CD4-positive, alpha-beta T cell treated with Interleukin-10 for 1 hour (primary cell): ENCODE results near the gene PIP4K2A.
A peak's percentile ranks its signal among the peaks of the same experiment; 100 is the strongest.
"Not testable (repeated sequence)": the region's sequence is repeated elsewhere in the genome, so short reads cannot be mapped to it uniquely, and the experiment has no call there.

Experiments used
- DNase-seq: peaks from one replicate; pipeline ENCODE4 v3.0.0-alpha.2; 2020

Gene PIP4K2A

DNA sequence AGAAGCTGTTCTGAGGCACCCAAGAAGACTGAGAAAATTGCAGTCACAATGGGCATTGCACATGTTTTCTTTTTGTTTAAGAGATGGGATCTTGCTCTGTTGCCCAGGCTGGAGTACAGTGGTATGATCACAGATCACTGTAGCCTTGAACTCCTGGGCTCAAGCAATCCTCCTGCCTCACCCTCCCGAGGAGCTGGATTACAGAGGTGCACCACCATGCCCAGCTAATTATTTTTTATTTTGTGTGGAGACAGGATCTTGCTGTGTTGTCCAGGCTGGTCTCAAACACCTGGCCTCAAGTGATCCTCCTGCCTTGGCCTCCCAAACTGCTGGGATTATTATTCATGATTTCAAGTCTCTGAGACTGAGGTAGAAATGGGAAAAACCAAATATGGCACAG lies 168.7 kb downstream of the PIP4K2A start:
- no peak for DNase-seq

DNA sequence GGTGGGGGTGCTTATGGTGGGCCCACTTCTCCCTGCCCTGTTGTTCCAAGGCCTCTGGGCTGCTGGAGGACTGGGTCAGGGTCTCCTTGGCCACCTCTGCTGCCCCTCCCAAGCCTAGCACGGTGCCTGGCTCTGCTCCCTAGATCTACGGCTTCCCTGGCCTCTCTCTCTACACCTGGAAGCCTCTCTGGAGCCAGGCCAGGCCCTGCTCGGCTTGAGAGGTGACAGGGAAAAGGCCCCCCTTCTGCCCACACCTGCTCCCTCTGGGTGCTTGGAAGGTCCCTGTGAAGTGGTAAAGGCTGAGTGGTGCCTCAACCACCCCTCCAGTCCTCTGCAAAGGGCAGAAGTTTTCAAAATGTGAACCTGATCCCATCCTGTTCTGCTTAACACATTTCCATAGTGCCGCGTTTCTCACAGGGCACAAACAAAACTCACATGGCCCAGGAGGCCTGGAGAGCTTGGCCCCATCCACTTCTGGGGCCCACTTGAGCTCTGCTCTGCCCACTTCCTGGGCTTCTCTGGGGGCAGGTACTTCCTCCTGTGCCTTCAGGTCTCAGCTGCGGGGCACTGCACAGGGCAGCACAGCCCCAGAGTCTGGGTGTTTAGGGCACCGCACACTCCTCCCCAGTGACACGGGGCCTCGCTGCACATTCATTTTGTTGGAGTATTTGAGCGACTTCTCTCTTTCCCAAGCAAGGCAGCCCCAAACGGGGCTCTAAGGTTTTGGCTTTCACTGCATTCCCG lies 169.9 kb downstream of the PIP4K2A start:
- no peak for DNase-seq

DNA sequence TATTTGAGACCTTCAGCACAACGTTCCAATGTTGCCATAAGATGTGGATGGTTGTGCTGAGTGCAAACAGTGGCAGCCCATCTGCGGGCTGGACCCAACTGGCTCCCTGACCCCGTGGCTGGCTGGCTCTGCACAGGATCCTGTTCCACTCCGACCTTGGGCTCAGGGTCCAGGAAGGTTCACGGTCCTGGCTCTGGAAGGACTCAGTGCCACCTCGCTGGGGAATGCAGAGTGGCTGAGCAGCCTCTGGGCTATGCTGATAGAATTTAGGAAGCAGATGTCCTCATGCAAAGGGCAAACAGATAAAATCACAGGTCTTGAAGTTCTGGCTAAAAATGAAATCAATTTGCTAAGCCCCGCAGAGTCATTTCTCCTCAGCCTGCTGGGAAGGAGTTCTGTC lies 171.6 kb downstream of the PIP4K2A start:
- no peak for DNase-seq

DNA sequence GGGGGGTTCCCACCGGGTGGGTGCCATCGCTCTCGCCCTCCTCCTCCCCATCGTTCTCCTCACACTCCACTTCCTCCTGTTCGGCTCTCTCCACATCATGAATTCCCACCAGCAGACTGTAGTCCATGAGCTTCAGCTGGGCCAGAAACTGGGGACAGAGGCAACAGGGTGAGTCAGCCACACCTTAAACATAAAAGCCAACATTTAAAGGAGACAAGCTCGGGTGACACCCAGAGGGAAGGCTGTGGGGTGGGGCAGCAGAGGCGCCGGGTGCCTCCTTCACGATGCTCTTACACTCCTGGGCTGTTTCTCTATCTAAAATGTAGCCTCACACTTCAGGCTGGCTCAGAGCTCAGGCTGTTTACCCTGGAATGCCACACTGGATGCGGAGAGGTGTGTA lies 172.5 kb downstream of the PIP4K2A start:
- DNase-seq: no peak

DNA sequence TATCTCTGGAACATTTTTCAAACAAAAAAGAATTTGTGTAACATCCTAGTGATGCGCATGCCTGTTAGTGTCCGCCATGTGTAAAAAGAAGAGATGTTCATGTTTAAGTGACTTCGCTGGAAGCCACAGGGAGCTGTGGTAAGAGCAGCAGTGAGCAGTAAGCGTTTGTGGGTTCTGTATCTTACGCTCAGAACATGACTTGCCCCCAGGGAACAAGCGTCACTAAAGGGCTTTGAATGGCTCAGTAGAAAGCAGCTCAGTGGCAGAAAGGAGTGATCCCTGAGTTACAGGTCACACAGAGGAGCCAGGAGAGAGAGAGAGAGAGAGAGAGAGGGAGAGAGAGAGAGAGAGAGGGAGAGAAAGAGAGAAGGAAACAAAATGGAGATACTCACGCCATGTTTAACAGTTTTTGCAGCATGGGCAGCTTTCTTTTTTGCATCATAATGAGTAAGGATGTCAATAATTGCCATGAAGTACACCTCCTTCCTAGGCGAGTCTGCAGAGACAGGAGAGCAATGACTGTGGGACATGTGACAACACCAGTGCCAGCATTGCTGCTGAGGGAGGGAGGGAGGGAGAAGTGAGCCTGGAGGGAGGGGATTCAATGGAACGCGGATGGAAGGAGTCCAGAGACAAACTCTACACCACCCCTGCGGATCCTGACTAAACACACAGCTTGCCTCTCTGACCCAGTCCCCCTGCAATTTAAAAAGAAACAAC lies 174.6 kb downstream of the PIP4K2A start:
- DNase-seq: no peak

DNA sequence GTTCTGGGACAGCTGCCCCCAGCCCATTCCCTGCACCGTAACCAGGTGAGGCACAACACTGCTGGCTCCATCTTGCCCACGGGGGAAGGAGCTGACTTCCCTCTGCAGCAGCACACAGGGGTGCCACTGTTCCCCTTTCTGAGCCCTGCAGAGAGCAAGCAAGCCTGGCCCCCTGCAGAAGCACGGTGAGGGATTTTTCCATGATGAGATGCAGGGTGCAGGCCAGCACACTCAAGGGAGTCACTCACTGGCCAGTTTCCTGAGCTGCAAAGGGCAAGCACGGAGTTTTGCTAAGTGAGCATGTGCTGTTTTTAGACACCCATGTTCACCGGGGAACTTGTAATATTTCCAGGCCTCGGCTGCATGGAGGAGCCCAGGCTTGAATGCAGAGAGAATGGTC lies 176.6 kb downstream of the PIP4K2A start:
- no peak for DNase-seq

DNA sequence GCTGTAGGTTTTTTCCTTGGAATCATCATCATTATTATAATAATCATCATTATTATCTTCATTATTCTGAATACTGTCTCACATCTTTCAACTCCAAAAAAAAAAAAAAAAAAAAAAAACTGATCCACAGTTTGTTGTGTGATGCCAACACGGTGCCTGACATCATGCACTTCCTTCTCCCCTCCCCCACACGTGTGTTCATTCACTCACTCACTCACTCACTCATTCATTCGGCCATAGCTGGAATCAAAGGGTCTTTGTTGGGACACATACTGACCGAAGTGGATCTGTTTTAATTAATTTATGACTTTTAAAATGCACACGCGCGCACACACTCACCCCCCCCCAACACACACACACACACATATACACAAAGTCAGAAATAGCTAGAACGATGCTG lies 177.8 kb downstream of the PIP4K2A start:
- no peak for DNase-seq

DNA sequence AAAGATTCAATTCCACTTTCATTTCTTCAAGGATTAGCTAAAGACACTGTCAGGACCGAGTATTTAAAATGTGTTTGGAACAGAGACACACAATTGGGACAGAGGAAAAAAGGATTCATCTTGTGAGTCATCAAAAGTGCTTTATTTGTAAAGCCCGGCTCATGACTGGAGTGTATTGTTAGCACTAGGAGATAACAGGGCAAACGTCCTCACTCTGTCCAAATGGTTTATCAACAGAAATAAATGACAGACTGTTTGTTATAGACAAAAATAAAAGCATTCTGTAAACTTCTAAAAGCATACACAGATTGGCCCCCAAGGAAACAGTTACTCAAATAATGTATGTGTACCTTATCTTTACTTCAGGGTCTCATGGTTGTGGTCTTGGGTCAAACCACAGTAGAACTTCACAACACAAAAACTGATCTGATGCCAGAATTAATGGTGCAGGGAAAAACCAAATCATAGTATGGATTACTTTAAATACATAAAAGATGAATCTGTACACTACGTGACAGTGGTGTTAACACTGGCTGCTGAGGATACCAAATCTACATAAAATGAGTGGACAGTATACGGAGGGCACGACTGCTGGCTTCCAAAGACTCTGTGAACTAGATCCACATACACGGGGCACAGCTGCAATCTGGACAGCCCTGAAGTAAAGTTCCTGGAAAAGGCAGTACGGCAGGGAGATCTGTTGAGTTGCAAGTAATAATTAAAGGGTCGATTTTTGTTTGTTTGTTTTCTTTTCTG lies 179.4 kb downstream of the PIP4K2A start:
- no peak for DNase-seq

DNA sequence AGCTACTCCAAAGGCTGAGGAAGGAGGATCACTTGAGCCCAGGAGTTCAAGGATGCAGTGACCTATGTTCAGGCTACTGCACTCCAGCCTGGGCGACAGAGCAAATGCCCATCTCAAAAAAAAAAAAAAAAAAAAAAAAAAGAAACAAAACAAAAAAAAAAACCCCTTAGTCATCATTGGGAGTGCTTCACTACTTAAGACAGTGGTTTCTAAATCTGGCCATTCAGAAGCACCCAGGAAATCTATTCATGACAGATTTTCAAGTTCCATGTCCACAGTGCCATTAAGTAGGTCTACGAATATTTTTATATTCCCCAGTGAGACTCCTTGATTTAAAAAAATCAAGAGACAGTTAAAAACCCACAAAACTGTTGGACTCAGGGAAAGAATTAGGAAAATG lies 182.9 kb downstream of the PIP4K2A start:
- no peak for DNase-seq

DNA sequence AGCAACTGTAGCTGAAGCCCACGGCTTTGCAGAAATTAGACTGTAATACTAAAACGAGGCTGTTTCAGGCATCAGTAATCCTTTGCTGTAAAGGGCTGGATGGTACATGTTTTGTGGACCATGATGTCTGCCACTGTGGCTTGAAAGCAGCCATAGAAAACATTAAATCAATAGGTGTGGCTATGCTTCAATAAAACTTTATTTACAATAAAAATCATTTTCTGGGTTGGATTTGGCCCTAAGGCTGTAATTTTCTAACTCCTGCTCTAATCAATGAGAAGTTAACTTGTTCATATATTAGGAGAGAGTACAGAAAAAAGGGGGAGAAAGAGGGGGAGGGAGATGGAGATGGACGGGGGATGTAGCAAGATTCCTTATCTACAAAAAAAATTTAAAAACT lies 183.4 kb downstream of the PIP4K2A start:
- DNase-seq: no peak

DNA sequence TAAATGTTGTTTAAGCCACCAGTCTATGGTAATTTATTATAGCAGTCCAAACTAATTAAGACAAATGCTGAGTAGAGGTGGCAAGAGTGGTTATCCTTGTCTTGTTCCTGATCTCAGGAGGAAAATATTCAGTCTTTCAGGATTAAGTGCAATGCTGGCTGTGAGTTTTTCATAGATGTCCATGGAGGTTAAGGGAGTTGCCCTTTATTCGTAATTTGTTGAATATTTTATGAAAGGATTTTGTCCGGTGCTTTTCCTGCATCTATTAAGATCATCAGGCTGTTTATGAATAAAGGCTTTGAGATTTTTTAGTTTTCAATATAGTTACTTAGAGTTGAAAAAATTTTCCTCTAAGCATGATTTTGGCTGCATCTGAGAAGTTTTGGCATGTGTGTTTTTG lies 186.9 kb downstream of the PIP4K2A start:
- DNase-seq: no peak

DNA sequence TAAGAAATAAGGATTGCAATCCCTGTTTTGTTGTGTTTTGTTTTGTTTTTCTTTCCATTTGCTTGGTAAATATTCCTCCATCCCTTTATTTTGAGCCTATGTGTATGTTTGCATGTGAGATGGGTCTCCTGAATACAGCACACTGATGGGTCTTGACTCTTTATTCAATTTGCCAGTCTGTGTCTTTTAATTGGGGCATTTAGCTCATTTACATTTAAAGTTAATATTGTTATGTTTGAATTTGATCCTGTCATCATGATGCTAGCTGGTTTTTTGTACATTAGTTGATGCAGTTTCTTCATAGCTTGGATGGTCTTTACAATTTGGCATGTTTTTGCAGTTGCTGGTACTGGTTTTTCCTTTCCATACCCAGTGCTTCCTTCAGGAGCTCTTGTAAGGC lies 190.0 kb downstream of the PIP4K2A start:
- DNase-seq: not testable (repeated sequence)

DNA sequence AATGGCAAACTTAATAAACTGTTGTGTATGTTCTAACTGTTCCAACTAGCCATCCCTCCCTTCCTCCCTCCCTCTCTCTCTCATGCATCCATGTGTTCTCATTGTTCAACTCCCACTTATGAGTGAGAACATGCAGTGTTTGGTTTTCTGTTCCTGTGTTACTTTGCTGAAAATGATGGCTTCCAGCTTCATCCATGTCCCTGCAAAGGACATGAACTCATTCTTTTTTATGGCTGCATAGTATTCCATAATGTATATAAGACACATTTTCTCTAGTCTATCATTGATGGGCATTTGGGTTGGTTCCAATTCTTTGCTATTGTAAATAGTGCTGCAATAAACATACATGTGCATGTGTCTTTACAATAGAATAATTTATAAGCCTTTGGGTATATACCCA lies 193.7 kb downstream of the PIP4K2A start:
- DNase-seq: not testable (repeated sequence)

DNA sequence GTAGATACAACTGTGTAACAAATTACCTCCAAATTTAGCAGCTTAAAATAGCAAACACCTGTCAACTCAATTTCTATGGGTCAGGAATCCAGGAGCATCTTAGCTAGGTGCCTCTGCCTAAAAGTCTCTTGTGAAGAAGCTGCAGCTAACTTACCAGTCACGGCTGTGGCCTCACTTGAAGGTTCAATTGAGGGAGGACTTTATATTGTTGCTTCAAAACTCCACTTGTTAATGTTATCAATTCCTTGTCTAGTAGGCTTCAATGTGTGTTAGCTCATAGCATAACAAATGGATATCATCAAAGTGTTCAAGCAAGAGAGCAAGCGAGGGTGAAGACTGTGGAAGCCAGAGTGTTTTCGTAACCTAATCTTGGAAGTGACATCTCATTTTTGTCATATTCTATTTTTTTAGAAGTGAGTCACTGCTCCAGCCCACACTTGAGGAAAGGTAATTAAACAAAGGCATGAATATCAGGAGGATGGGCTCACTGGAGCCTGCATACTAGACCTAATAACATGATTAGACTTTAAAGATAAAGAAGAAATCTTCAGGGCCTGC lies 196.1 kb downstream of the PIP4K2A start:
- DNase-seq: no peak

DNA sequence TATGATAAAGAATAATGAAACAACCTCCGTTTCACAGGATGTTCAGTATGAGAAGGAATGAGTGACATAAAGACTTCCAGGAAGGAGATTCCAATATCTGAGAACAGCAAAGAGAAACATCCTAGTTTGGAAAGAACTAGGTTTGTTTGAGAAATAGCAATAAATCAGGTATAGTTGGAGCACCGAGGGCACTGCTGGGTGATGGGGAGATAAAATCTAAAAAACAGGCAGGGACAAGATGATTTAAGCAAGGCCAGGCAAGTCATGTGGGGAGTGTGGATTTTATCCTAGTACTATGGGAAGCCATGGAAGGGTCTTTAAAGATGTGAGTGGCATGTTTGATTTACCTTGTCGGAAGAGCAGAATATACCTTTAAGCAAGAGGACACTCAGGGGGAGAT lies 199.4 kb downstream of the PIP4K2A start:
- no peak for DNase-seq

DNA sequence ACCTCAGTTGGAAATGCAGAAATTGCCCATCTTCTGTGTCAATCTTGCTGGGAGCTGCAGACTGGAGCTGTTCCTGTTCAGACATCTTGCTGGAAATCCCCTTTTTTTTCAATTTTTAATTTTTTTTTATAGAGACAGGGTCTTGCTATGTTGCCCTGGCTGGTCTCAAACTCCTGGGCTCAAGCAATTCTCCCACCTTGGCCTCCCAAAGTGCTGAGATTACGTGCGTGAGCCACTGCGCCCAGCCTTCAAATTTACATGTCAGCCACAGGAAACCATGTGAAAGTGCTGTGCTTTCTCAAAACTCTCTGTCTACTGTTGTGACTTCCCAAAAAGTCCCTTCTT lies 200.0 kb downstream of the PIP4K2A start:
- DNase-seq: not testable (repeated sequence)

DNA sequence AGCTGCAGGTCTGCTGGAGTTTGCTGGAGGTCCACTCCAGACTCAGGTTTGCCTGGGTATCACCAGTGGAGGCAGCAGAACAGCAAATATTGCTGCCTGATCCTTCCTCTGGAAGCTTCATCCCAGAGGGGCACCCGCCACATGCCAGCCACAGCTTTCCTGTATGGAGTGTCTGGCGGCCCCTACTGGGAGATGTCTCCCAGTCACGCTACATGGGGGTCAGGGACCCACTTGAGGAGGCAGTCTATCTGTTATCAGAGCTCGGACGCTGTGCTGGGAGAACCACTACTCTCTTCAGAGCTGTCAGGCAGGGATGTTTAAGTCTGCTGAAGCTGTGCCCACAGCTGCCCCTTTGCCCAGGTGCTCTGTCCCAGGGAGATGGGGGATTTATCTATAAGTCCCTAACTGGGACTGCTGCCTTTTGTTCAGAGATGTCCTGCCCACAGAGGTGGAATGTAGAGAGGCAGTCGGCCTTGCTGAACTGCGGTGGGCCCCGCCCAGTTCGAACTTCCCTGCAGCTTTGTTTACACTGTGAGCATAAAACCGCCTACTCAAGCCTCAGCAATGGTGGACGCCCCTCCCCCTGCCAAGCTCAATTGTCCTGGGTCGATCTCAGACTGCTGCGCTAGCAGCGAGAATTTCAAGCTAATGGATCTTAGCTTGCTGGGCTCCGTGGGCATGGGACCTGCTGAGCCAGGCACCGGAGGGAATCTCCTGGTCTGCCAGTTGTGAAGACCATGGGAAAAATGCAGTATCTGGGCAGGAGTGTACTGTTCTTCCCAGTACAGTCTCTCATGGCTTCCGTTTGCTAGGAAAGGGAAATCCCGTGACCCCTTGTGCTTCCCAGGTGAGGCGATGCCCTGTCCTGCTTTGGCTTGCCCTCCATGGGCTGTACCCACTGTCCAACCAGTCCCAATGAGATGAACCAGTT lies 200.6 kb downstream of the PIP4K2A start:
- DNase-seq: not testable (repeated sequence)

DNA sequence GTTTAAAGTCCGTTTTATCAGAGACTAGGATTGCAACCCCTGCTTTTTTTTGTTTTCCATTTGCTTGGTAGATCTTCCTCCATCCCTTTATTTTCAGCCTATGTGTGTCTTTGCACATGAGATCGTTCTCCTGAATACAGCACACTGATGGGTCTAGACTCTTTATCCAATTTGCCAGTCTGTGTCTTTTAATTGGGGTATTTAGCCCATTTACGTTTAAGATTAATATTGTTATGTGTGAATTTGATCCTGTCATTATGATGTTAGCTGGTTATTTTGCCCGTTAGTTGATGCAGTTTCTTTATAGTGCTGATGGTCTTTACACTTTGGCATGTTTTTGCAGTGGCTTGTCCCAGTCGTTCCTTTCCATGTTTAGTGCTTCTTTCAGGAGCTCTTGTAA lies 202.4 kb downstream of the PIP4K2A start:
- DNase-seq: not testable (repeated sequence)

DNA sequence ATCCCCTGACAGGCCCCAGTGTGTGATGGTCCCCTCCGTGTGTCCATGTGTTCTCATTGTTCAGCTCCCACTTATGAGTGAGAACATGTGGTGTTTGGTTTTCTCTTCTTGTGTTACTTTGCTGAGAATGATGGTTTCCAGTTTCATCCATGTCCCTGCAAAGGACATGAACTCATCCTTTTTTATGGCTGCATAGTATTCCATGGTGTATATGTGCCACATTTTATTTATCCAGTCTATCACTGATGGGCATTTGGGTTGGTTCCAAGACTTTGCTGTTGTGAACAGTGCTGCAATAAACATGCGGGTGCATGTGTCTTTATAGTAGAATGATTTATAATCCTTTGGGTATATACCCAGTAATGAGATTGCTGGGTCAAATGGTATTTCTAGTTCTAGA lies 206.2 kb downstream of the PIP4K2A start:
- DNase-seq: not testable (repeated sequence)

DNA sequence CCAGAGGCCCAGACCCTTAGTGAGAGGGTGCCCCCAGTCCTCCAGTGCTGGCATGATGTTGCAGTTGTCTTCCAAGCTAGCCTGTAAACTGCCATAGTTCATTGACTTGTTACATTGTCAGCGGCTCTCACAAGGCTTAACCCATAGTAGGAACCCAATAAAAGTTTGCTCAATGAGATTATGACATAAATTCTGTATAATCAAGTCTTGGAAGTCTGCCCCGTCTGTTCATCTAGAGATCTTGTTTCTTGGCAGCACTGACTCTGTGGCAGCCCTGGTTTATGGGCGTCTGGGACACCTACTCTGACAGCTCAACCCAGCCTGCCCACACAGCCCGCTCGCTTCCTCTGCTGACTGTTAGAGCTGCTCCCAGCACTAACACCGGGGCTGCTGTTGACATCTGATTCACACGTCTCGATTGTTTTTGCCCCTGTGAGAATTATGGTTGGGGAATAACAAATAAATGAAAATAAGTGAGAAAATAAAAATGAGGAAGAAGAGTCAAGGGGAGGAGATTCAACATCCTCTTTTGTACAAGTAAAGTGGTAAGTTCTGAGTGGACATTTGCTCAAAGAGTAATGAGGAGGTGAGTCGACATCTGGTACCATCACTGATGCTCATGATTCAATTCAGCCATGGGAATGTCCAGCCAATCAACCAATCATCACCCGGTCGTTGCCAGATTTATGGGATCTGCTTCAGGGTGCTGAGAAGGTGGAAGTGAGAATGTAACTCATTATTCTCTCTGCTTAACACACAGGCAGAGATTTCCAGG lies 208.3 kb downstream of the PIP4K2A start:
- peak; percentile 52 for DNase-seq

DNA sequence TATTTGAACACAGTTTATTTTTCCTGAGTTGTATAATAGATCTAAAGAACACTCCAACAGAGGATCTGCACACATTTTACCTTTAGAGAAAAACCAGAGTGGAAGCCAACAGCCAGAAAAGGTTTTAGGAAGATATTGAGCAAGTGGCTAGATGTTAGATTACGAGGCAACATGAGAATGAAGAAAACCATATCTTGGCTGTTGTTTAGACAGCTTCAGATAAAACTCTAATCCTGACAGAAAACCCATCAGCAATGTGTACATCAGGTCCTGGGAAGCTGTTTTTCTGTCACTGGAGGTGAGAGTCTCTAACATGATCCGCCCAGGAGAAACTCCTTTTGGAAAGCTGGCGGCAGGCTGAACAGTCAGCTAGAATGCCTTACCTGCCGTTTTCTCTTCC lies 209.6 kb downstream of the PIP4K2A start:
- DNase-seq: no peak
